ENCODE results near the gene QSOX1. TPM values are rescaled to one million over a fixed set of nuclear protein-coding genes. Genes with fewer than 3 reads are reported as not detected.
A peak's percentile ranks its signal among the peaks of the same experiment; 100 is the strongest.

QSOX1 gene
- total RNA-seq, 2 donors from 2014 or later: 226 to 328 TPM

DNA sequence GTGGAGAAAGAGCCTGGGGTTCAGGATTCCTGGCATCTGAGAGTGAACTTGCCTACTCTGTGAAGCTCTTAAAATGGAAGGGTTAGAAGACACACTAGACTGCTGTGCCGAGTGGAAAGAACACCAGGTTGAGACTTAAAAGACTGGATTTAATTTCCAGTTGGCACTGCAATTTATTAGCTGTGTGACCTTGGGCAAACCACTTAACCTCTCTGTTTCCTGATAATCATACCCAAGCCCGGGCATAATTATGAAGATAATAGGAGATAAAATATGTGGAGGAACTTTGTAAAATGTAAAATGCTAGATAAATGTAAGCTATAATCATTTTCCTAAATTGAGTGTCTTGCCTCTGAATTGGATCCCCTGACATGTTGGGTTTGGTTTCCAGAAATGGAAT, 70.7 kb downstream of the QSOX1 start:
- intact Hi-C loops (cut with DNase I): no loop called here
- ATAC-seq (no peak), DNase-seq (no peak)

DNA sequence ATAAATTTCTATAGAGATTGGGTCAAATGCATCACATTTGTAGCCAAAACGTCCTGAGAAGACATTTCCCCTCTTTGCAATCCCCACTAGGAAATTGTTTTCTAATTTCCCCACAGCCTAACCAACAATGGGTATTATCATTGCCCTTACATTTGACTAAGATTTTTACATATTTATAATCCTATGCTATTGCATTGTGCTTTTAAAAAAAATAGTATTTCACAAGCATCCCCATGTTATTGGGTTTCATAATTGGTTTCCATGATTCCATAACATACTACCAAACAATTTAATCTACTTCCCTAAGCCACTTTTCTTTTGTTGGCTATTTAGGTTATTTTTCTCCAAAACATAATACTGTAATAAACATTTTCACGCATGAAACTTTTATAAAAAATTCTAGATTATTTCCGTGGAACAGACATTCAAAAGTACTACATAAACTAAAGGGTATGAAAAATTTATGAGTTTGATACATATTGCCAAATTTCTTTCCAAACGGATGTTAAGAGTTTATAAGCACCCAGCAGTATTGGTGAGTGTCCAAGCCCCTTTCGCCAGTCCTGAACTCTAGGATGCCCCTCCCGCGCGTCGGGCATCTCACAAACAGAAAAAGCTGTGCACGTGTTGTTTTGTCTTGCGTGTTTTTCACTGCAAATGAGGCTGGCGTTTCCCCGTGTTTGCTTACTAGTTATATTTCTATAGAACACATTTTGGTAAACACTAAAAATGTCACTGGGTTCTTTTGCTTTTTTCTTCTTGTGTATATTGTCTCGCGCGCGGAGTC, 73.4 kb downstream of the QSOX1 start:
- ATAC-seq (no peak), DNase-seq (no peak)
- intact Hi-C loops (cut with DNase I): no loop called here

DNA sequence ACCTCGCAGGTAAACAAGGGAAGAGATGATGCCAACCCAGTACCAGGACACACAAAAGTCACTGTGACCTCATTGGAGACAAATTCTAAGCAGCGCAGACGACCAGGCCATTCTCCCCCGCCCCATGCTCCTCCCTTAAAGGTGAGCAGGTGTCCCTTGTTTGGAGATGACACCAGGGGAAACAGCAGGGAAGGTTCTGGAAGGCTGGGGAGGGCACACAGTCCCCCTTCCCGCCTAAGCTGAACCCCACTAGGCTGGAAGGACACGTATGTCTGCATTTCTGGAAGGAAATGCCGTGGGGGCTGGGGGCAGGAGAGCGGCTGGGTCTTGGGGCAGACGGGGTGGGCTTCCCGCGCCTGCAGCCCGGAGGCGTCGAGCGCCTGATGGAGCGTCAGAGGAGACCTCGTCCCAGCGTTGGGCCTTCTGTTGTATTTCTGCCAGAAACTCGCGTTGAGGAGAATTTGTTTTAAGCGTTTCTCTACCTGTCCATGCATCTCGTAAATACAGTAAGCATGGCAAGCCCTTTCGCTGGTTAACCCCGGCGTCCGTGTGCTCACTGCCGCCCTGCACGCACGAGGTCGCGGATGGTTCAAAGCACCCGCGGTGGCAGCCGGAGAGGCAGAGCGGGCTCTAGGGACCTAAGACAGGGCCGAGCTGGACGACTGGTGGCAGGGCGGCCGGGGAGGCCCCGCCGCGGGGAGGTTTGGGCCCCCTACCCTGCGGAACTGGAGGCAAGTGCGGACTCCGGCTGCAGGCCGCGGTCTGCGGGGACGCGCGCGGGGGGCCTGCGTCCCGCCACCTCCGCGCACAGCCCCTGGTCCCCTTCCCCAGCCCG, 74.2 kb downstream of the QSOX1 start:
- intact Hi-C loops (cut with DNase I): no loop called here
- ATAC-seq (peak in 1 of 2 donors; percentile 20), DNase-seq (no peak)

DNA sequence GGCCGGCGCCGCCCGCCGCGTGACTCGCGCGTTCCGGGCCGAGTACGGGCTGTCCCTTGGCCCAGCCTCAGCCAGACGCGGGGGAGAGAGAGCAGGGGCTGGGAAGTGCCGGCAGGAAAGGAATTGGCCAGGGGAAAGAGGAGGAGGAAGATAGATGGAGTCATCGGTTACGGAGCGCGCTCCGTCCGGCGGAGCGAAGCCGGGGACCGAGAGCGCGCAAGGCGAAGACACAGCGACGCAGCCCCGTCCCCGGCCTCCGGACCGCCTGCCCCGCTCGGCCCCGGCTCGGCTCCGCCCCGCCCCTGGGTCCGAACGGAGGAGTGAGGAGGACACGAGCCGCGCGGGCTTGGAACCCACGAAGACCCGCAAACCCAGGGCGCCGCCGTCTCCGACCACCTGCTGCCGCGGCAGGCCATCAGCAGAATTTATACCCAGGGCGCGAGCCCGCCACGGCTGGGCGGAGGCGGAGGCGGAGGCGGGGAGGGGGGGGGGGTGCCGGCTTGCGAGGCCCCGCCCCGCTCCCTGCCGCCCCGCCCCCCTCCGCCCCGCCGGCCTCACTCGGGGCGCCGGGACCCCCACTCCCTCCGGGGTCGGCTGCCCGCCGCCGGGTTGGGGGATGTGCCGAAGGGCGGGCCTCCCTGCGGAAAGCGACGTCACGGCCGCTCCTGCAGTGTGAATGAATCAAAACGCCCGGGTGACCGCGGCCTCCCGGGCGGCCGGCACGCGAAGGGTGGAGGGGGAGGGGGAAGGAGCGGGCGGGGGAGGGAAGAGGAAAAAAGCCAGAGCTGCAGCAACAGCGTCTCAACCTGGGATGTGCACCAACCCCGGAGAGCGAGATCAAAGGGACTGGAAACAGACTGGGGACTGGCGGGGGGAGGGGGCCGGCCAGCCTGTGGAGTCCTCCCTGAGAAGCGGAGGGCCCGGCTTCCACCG, 75.1 kb downstream of the QSOX1 start, which contains the start of gene LHX4:
Gene LHX4 (plus strand): TSS at position 782 of the 933 bp plus-strand sequence. CDS start 266 bp downstream, outside the sequence.
- peak; percentile 36 for DNase-seq
- intact Hi-C loops (cut with DNase I): no loop called here
- peak; percentile 42 to 66 for ATAC-seq

GRCh38 chr1:180230416-180230790, 75.7 kb downstream of the QSOX1 start:
- ATAC-seq: no peak
- DNase-seq: no peak
- intact Hi-C loops (cut with DNase I): no loop called here

GRCh38 chr1:180230791-180231505, 76.3 kb downstream of the QSOX1 start:
- DNase-seq (no peak), ATAC-seq (peak in 1 of 2 donors; percentile 5)
- intact Hi-C loops (cut with DNase I): no loop called here

DNA sequence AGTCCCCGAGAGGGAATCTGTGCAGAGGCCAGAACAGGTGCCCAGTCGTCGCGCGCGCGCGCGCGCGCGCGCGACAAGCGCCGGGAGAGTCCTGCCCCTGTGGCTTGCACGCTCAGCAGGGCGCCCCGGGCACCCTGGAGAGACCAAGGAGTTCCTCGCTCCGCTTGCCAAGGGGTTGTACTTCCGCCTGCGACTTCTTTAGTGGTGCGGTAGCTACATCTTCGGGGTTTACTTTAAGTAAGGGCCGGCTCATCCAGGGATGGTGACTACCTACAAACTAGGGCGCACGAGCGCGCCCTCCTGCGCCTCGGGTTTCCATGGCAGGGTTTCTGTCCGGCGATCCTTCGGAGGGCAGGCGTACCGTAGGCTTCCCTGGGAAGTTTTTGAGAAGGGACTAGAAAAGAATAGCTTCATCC, 76.8 kb downstream of the QSOX1 start:
- no peak for DNase-seq
- intact Hi-C loops (cut with DNase I): no loop called here
- ATAC-seq: no peak

DNA sequence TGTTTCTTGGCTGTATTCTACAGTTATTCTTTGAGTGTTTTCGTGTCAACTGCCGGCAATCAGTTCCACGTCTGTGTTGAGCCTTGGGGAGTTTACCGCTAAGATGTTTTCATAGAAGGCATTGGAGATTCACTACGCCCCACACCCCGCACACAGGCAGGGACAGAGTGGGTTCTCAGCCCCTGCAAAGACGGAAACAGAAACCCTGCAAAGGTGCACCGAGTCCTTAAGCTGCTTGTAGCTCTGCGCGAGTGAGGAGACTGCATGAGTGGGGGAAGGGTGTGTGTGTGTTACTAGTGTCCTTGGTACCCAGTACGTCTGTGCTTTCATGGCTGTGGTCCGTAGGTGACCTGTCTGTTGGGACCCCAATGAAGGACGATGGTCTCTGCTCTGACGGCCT, 77.3 kb downstream of the QSOX1 start:
- DNase-seq (no peak), ATAC-seq (no peak)
- intact Hi-C loops (cut with DNase I): no loop called here

- ATAC-seq: no peak
- intact Hi-C loops (cut with DNase I): no loop called here
- no peak for DNase-seq
These were observed 77.9 kb downstream of the QSOX1 start for GRCh38 chr1:180232521-180233043.

- ATAC-seq: no peak
- no peak for DNase-seq
- intact Hi-C loops (cut with DNase I): no loop called here
These were observed 78.7 kb downstream of the QSOX1 start for GRCh38 chr1:180233191-180234011.

- intact Hi-C loops (cut with DNase I): no loop called here
- ATAC-seq: no peak
- no peak for DNase-seq
These were observed 79.9 kb downstream of the QSOX1 start for GRCh38 chr1:180234369-180235076.

- intact Hi-C loops (cut with DNase I): no loop called here
- ATAC-seq (no peak), DNase-seq (no peak)
These were observed 80.4 kb downstream of the QSOX1 start for GRCh38 chr1:180235077-180235501.

DNA sequence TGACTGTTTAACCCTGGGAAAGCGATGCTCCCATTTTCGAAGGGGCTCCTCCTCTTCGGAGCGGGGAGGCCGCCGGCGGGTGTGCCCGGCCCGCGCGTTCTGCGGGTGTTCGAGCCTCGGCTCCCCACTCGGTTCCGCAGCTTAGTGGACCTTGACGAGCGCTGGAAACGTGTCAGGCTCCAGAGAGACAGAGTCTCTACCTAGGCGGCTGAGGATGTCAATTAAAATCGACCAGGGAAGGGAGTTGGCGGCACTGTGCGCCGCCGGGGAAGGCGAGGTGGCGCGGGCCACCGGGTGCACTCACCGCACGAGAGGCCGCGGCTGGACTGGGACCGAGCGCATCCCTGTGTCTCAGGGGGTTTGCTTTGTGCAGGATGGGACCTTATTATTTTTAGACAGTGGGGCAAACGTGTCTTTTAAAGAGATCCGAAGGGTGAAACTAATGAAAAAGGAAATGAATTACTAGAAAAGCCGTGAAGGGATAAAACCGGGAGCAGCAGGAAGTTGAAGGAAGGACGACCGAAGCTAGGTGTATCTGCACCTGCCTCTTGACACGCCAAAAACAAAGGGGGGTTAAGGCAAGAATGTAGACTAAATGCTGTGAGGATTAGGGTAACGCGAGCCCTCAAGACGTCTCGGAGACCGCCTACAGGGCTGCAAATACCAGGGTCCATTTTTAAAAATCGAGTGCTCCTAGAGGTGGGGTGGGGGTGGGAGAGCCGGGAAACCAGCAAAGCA, 81.0 kb downstream of the QSOX1 start:
- DNase-seq: no peak
- intact Hi-C loops (cut with DNase I): no loop called here
- ATAC-seq: no peak

DNA sequence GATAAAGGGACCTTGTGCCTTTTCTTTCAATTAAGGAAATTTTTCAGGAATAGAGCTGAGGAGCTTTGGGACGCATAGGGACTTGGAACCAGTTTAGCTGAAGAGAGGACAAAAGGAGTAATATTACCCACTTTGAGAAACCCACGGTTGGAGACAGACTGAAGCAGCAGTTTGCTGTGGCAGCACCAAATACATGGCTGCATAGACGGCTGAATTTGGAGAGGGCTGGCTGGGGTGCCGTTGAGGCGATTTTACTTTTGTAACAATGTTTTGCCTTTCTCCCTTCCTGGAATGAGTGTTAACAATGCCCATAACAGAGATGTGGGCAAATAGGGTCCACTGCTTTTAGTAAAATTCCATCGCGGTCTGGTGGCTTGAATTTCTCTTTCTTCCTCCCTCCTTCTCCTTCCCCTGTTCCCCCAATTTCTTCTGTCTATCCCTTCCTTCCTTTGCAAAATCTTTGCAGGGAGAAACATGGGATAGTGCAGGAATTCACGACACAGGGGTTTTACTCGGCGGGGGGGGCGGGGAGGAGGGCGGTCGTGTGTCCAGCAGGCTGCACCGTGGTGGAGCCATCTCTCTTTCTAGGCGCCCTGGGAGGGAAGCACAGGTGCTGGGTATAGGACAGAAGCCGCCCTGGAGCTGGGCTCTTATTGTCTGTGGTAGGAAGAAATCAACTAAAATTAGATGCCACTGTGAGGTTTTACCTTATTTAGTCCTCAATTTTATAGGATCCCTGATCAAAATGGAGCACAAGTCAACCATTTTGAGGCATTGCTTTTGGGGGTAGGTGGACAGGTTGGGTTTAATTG, 82.2 kb downstream of the QSOX1 start:
- DNase-seq: no peak
- ATAC-seq: no peak
- intact Hi-C loops (cut with DNase I): no loop called here

DNA sequence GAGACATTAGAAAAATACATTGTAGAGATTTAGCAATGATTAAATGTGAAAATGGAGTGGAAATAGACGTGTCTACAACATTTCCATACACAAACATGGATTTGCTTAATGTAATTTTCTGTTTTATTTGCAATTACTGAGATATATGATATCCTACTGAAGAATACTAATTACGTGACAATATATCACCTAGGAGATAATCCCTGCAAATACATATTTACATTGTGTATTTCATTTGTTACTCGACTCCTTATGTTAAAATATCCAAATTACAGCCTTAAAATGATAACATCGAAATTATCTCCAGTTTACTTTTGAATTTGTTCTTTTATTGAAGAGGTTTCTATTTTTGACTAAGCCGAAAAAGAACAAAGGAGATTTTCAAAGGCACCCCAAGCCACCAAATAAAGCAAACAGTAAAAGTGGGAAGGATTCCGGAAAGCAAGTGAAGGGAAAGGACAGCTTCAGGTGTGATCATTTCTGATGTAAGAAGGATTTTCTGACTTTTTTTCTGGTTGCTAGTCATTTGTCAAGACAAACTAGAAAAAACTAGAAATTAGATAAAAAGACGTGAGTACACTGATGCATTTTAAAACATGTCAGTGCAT, 83.3 kb downstream of the QSOX1 start:
- intact Hi-C loops (cut with DNase I): no loop called here

More for the DNA sequence above, 83.3 kb downstream of the QSOX1 start:
- ATAC-seq (no peak), DNase-seq (no peak)
